Measurements from ENCODE around the gene CYP27C1.
A peak's percentile ranks its signal among the peaks of the same experiment; 100 is the strongest.
"Not testable (repeated sequence)": the region's sequence is repeated elsewhere in the genome, so short reads cannot be mapped to it uniquely, and the experiment has no call there.

Gene CYP27C1, protein sequence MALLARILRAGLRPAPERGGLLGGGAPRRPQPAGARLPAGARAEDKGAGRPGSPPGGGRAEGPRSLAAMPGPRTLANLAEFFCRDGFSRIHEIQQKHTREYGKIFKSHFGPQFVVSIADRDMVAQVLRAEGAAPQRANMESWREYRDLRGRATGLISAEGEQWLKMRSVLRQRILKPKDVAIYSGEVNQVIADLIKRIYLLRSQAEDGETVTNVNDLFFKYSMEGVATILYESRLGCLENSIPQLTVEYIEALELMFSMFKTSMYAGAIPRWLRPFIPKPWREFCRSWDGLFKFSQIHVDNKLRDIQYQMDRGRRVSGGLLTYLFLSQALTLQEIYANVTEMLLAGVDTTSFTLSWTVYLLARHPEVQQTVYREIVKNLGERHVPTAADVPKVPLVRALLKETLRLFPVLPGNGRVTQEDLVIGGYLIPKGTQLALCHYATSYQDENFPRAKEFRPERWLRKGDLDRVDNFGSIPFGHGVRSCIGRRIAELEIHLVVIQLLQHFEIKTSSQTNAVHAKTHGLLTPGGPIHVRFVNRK

GRCh38 chr2:127220102-127220767 lies at the start of gene CYP27C1:
TSS of gene CYP27C1 (minus strand) at chr2:127220299. CDS start at chr2:127220270, 29 bp downstream.
- peak; percentile 57 for DNase-seq

- DNase-seq: no peak
Measured at GRCh38 chr2:127261804-127262406, 41.8 kb upstream of the CYP27C1 start.

DNA sequence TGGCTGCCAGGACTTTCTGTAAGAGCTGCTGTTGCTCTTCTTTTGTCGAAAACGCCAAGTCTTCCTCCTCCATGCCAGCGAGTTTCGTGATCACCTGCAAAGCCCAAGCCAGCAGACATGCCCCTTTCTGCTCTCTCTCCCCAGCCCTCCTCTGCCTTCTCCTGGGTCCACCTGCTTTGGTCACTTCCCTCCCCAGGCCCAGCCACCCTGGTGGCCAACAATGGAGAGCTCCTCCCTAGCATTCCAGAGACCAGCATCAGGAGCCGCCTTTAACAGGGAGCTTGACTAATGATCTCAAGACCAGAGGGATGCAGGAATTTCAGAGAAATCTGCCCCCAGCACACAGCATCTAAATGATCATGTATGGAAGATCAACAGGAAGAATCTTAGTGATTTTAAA lies 39.3 kb upstream of the CYP27C1 start:
- DNase-seq: no peak

DNA sequence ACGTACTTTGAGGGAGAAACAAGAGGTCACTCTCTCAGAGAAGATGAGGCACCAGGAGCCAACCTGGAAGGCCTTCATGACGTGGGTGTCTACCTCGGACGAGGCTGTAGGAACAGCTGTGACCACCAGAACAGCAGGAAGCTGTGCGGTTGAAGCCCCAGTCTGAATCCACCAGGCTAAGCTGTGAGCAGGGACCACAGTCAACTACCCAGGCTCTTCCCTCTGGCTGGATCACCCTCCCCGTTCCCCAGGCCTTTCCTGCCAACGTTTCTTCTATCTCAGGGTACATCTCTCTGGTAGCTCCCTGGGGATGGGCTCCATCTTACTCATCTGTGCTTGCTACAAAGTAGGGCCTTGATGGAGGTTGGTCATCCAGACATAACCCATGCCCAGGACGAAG lies 36.8 kb upstream of the CYP27C1 start:
- no peak for DNase-seq

- no peak for DNase-seq
Measured at GRCh38 chr2:127256381-127256780, 36.3 kb upstream of the CYP27C1 start.

- no peak for DNase-seq
Measured at GRCh38 chr2:127255721-127256120, 35.6 kb upstream of the CYP27C1 start.

GRCh38 chr2:127255146-127255545 lies 35.0 kb upstream of the CYP27C1 start:
- DNase-seq: no peak

GRCh38 chr2:127254386-127254981 lies 34.4 kb upstream of the CYP27C1 start:
- DNase-seq: no peak

DNA sequence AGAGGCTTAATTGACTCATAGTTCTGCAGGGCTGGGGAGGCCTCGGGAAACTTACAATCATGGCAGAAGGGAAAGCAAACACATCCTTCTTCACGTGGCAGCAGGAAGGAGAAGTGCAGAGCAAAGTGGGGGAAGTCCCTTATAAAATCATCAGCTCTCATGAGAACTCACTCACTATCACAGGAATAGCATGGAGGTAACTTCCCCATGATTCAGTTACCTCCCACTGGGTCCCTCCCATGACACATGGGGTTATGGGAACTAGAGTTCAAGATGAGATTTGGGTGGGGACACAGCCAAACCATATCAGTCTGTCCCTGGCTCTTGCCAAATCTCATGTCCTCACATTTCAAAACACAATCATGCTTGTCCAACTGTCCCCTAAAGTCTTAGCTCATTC lies 21.1 kb upstream of the CYP27C1 start:
- not testable (repeated sequence) for DNase-seq

GRCh38 chr2:127239395-127239794 lies 19.3 kb upstream of the CYP27C1 start:
- no peak for DNase-seq

GRCh38 chr2:127237768-127238167 lies 17.7 kb upstream of the CYP27C1 start:
- DNase-seq: not testable (repeated sequence)

GRCh38 chr2:127235082-127235702 lies 15.1 kb upstream of the CYP27C1 start:
- no peak for DNase-seq

GRCh38 chr2:127233710-127234109 lies 13.6 kb upstream of the CYP27C1 start:
- DNase-seq: no peak

DNA sequence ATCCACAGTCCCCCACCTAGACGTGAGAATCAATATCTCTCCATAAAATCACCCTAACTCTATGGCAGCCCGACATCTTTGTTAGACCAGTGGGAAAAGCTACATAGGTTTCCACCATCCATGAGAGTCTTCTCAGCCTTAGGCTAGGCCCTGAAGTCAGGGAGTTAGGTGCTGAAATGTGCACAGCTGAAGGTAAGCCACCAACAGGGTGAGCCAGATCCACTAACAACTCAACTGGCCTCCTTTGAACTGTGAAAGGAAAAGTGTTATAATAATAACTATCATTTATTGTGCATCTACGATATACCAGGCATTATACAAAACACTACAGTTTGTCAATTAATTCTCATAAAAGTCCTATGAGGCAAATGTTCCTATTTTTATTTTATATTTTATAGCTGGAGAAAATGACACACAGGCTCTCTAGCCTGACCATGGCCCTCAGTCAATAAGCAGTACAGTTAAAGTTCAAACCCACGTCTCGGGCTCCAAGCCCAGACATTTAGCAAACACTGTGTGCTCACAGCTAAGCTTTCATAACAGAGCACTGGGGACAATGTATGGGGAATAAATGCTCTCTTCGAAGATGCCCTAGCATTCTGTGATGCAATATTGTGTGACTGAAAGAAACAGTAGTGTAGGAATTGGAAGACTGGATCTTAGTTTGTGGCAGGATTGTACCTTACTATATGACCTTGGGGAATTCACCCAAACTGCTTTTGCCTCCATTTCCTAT lies 11.2 kb upstream of the CYP27C1 start:
- DNase-seq: no peak

DNA sequence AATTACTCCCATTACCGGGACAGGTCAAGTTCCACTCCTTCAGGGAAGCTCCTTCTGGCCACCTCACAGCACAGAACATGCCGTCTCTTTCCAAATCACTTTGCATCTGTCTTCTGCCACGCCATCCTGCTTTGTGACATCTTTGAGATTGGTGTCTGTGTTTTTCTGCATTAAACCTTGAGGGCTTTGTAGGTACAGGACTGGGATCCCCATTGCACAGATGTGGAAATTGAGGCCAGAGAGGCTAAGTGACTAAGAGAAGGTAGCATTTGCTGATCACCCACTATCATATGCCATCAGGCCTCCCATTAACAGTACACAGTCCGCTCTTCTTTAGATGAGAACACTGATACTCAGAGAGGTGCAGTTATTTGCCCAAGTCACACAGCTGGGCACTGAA lies 9.5 kb upstream of the CYP27C1 start:
- no peak for DNase-seq

GRCh38 chr2:127228102-127228501 lies 8.0 kb upstream of the CYP27C1 start:
- DNase-seq: no peak

DNA sequence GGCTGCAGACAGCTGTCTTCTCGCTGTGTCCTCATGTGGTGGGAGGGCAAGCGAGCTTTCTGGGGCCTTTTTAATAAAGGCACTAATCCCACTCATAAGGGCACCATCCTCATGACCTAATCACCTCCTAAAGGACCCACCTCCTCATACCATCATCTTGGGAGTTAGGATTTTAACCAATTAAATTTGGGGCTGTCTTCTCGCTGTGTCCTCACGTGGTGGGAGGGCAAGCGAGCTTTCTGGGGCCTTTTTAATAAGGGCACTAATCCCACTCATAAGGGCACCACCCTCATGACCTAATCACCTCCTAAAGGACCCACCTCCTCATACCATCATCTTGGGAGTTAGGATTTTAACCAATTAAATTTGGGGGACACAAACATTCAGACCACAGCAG lies 7.2 kb upstream of the CYP27C1 start:
- DNase-seq: not testable (repeated sequence)

DNA sequence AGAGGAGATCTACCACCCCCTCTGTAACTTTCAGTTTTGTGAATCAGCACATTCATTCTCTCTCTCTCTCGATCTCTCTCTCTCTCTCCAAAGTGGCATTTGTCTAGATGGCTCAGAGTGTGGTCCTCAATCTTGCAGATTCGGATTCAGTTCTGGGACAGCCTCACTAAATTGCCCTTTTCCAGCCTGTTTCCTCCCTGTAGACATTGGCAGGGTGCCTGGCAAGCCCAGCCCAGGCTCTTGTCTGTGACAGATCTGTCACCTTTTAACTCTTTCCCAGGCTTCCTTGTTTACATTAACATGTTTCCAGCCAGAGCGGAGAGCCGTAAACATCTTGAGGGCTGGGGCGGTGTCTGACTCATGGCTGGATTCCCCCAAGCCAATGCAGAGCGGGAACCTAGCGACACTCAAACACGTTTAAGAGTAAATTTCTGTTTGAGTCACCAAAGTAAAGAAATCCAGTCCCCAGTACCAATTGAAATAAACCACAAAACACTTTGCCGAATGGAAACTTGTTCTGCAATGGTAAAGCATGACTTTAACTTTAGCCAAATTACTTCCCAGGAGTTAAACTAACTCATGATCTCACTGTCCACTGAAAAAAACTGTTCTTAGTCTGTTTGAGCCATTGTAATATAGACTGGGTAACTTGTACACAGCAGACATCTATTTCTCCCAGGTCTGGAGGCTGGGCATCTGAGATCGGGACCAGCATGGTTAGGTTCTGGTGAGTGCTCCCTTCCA lies 6.6 kb upstream of the CYP27C1 start:
- peak; percentile 66 for DNase-seq

- no peak for DNase-seq
Measured at GRCh38 chr2:127226132-127226519, 6.0 kb upstream of the CYP27C1 start.

- DNase-seq: no peak
Measured at GRCh38 chr2:127225186-127225960, 5.3 kb upstream of the CYP27C1 start.
